Measurements from ENCODE around the gene SUGP1.

- no peak for TF ChIP-seq POLR2A (IDR thresholded peaks at IDR 0.05; ENCODE audit: low read depth, low read length)
- no peak for TF ChIP-seq CTCF (conservative IDR thresholded peaks at IDR 0.05; ENCODE audit: low read depth, low read length)
- no peak for TF ChIP-seq CEBPB (IDR thresholded peaks at IDR 0.05; ENCODE audit: low read depth, low read length)
- no peak for TF ChIP-seq RAD21 (IDR thresholded peaks at IDR 0.05; ENCODE audit: low read length)
- TF ChIP-seq SMC3 (IDR thresholded peaks at IDR 0.05; ENCODE audit: low read depth, low read length): no peak
- no peak for TF ChIP-seq MXI1 (IDR thresholded peaks at IDR 0.05; ENCODE audit: borderline replicate concordance, low read depth, low read length)
- no peak for TF ChIP-seq ELK1 (IDR thresholded peaks at IDR 0.05; ENCODE audit: borderline replicate concordance, low read depth, low read length)
- no peak for TF ChIP-seq USF2 (IDR thresholded peaks at IDR 0.05; ENCODE audit: low read depth, low read length)
- no peak for TF ChIP-seq RFX5 (IDR thresholded peaks at IDR 0.05; ENCODE audit: low read depth, low read length)
- TF ChIP-seq RCOR1 (IDR thresholded peaks at IDR 0.05; ENCODE audit: insufficient replicate concordance, low read length): no peak
- TF ChIP-seq FOS (IDR thresholded peaks at IDR 0.05; ENCODE audit: low read depth, low read length): no peak
These were observed 25.4 kb downstream of the SUGP1 start for GRCh38 chr19:19294914-19295313.

Measured in IMR-90 (cell line).